ENCODE measurements around the gene HTR2B. TPM values are rescaled to one million over a fixed set of nuclear protein-coding genes. Genes with fewer than 3 reads are reported as not detected.

HTR2B gene
- total and polyA plus RNA-seq, 2 experiments from 2014 or later: 0.15 TPM; not detected in 1

DNA sequence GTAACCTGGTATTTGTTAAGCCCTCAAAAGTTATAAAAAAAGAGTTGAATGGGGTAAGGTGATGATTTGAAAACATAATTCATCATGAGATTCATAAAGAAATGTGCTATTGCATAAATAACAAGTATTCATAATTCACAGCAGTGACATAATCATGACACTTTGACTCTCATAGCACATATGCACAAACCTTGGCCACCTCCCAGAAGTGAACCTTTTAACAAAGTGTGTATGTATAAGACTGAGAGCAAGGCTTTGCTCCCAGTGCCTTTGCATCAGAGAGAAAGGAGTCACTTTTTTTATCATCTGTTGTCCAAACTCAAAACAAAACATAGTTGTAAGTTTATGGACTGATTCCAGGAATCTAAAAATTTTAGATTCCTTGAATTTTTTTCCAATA lies 15.0 kb upstream of the HTR2B start:
- Histone ChIP-seq H3K4me3 (no peak overlapping the region), H3K27me3 (replicated peaks; ENCODE audit: insufficient read depth) (no peaks in the 10 kb centered on the region), H3F3A (ENCODE audit: insufficient read depth) (no peaks in the 10 kb centered on the region), H3K9me3 (ENCODE audit: low read depth) (no peaks in the 10 kb centered on the region), H3K9ac (no peak overlapping the region), H3K9me2 (ENCODE audit: insufficient read depth) (no peaks in the 10 kb centered on the region), H3K79me2 (ENCODE audit: insufficient read depth) (peaks cover 52% of the 10 kb centered on the region), H4K20me1 (ENCODE audit: insufficient read depth) (no peaks in the 10 kb centered on the region), H3K36me3 (ENCODE audit: low read depth) (peaks cover 9% of the 10 kb centered on the region; the same call in 1 of the 2 replicates), H3K4me2 (ENCODE audit: unreplicated experiment) (no peak overlapping the region), H3K27ac (no peak overlapping the region), H2AFZ (no peak overlapping the region), H3K4me1 (ENCODE audit: insufficient read depth) (peaks cover 8% of the 10 kb centered on the region; the same call in 1 of the 2 replicates)
- in situ Hi-C loops (cut with MboI): no loop called here
- DNase-seq: no peak
- TF ChIP-seq EZH2 (IDR thresholded peaks at IDR 0.05; ENCODE audit: insufficient read depth, poor library complexity, severe bottlenecking) (no peak), EZH2phosphoT487 (IDR thresholded peaks at IDR 0.05; ENCODE audit: insufficient read depth, low read depth) (no peak)

DNA sequence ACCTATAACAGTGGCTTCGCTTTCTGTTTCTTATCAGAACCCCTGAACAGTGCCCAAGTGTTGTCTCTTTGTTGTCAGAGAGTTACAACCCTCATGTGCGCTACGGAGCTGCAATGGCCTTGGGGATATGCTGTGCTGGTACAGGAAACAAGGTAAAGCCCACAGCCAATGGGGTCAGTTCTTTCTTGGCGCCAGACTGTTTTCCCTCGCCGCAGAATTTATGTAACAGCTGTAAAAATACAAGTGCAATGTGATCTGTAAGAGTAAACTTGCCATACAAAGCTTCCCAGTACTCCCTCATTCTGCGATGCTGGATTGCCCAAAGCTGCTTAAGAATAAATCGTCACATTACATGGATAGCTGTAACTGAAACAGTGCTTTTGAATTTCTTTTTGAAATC lies 13.9 kb upstream of the HTR2B start:
- 90 to 91% methylated on average over 8 of the region's 8 CpGs for WGBS, 2 experiments (ENCODE audit: low coverage in 1 of 2, low lambda C conversion rate in 2 of 2, missing lambda C conversion rate in 2 of 2)
- TF ChIP-seq EZH2 (IDR thresholded peaks at IDR 0.05; ENCODE audit: insufficient read depth, poor library complexity, severe bottlenecking) (no peak), EZH2phosphoT487 (IDR thresholded peaks at IDR 0.05; ENCODE audit: insufficient read depth, low read depth) (no peak)
- Histone ChIP-seq H3K9me2 (ENCODE audit: insufficient read depth) (no peaks in the 10 kb centered on the region), H3K36me3 (ENCODE audit: low read depth) (peaks cover 9% of the 10 kb centered on the region; the same call in 1 of the 2 replicates), H3F3A (ENCODE audit: insufficient read depth) (no peaks in the 10 kb centered on the region), H3K27me3 (replicated peaks; ENCODE audit: insufficient read depth) (no peaks in the 10 kb centered on the region), H3K27ac (no peak overlapping the region), H3K4me2 (ENCODE audit: unreplicated experiment) (no peak overlapping the region), H4K20me1 (ENCODE audit: insufficient read depth) (no peaks in the 10 kb centered on the region), H3K9me3 (ENCODE audit: low read depth) (no peaks in the 10 kb centered on the region), H3K4me1 (ENCODE audit: insufficient read depth) (peaks cover 13% of the 10 kb centered on the region; the same call in 1 of the 2 replicates), H3K79me2 (ENCODE audit: insufficient read depth) (peaks cover 63% of the 10 kb centered on the region), H2AFZ (no peak overlapping the region), H3K9ac (no peak overlapping the region), H3K4me3 (no peak overlapping the region)
- in situ Hi-C loops (cut with MboI): no loop called here
- DNase-seq: no peak

DNA sequence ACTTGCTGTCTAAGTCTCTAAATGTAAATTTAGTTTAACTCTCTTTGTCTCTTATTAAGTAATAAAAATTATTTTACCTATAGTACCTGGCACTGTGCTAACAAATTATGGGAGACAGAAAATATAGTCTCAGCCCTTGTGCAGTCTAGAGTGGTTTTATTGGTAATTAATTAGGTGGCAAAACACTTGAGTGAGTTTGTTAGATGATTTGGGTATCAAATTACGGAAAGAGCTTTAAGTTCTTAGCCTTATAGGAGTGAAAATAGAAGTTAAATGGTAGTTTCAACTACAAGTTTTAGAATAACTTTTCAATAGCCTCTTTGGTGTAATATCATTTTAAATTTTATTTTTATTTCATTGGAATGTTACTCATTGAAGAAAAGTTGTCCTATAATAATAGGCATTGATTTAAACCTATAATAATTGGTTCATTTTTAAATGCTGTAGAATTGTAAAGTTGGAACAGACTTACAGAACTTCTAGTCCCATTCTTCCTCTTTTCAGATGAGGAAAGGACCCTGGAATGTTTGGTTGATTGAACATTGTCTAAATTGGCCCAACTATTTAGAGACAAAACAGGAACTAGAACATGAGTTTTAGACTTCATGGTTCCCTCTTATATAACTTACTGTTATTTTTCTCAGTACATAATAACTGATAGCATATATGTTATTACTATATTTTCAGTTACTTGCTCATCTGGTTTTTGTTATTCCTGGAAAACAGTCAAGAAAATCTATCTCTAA lies 10.2 kb upstream of the HTR2B start:
- TF ChIP-seq EZH2 (IDR thresholded peaks at IDR 0.05; ENCODE audit: insufficient read depth, poor library complexity, severe bottlenecking): no peak
- TF ChIP-seq EZH2phosphoT487 (IDR thresholded peaks at IDR 0.05; ENCODE audit: insufficient read depth, low read depth): no peak
- Histone ChIP-seq H3K4me1 (ENCODE audit: insufficient read depth) (peaks cover 38% of the 10 kb centered on the region), H3K27ac (no peak overlapping the region)

DNA sequence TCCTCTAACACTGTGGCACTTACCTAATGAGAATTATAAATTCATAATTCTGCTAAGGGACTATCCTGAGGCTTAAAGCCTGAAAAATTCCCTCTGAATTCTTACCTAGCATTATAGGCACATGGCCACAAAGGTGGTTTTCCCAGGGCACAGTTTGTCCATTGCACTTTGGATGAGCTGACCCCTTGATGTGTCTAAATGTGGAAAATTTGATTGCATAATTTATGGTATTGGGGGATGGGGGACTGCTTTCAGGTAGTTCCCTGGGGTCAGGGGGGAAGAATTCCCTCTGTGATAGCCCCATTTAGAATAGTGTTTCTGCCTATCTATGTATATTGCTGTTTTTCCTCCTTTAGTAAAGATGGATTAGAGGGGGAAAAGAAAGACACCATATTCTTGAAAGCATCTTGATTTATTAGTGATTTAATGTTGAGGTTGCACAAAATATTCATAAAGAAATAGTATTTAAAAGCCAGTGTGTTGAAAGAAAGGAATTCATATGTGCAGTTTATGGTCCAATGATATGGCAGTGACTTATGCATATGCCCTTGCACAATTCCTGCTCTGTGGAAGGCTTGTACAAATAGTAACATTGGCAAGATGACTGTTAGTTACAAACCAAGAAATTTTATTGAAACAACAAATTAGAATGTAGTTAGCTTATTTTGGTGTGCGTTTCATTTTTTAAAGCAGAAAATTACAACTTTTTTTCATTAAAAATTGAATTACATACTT lies 8.7 kb upstream of the HTR2B start:
- no peaks in the 10 kb centered on the region for H4K20me1 ChIP-seq (ENCODE audit: insufficient read depth)
- in situ Hi-C loops (cut with MboI): no loop called here

More for the DNA sequence above, 10.2 kb upstream of the HTR2B start:
- H3K9ac ChIP-seq: no peak overlapping the region
- H3K4me2 ChIP-seq (ENCODE audit: unreplicated experiment): no peak overlapping the region
- H3K79me2 ChIP-seq (ENCODE audit: insufficient read depth): peaks cover 78% of the 10 kb centered on the region
- no peak overlapping the region for H3K4me3 ChIP-seq
- in situ Hi-C loops (cut with MboI): no loop called here
- H2AFZ ChIP-seq: no peak overlapping the region
- no peaks in the 10 kb centered on the region for H4K20me1 ChIP-seq (ENCODE audit: insufficient read depth)
- peaks cover 9% of the 10 kb centered on the region for H3F3A ChIP-seq (ENCODE audit: insufficient read depth)
- H3K27me3 ChIP-seq (replicated peaks; ENCODE audit: insufficient read depth): no peaks in the 10 kb centered on the region
- H3K36me3 ChIP-seq (ENCODE audit: low read depth): peaks cover 9% of the 10 kb centered on the region; the same call in 1 of the 2 replicates
- no peaks in the 10 kb centered on the region for H3K9me3 ChIP-seq (ENCODE audit: low read depth)
- 96 to 100% methylated on average over 1 of the region's 1 CpG for WGBS, 2 experiments (ENCODE audit: low coverage in 1 of 2, low lambda C conversion rate in 2 of 2, missing lambda C conversion rate in 2 of 2)
- H3K9me2 ChIP-seq (ENCODE audit: insufficient read depth): no peaks in the 10 kb centered on the region
- no peak for DNase-seq

More for the DNA sequence above, 8.7 kb upstream of the HTR2B start:
- no peak overlapping the region for H3K27ac ChIP-seq
- no peaks in the 10 kb centered on the region for H3K27me3 ChIP-seq (replicated peaks; ENCODE audit: insufficient read depth)
- no peak overlapping the region for H2AFZ ChIP-seq
- DNase-seq: peak; percentile 56
- peaks cover 17% of the 10 kb centered on the region for H3F3A ChIP-seq (ENCODE audit: insufficient read depth)
- H3K79me2 ChIP-seq (ENCODE audit: insufficient read depth): peaks cover 77% of the 10 kb centered on the region
- 0 out of 2 replicates have a peak, but pooled peaks cover 4% of the 10 kb centered on the region for H3K36me3 ChIP-seq (ENCODE audit: low read depth)
- H3K4me1 ChIP-seq (ENCODE audit: insufficient read depth): peaks cover 34% of the 10 kb centered on the region
- no peak overlapping the region for H3K9ac ChIP-seq
- H3K9me2 ChIP-seq (ENCODE audit: insufficient read depth): no peaks in the 10 kb centered on the region
- no peaks in the 10 kb centered on the region for H3K9me3 ChIP-seq (ENCODE audit: low read depth)
- H3K4me3 ChIP-seq: no peak overlapping the region
- H3K4me2 ChIP-seq (ENCODE audit: unreplicated experiment): no peak overlapping the region
- TF ChIP-seq EZH2 (IDR thresholded peaks at IDR 0.05; ENCODE audit: insufficient read depth, poor library complexity, severe bottlenecking) (no peak), EZH2phosphoT487 (IDR thresholded peaks at IDR 0.05; ENCODE audit: insufficient read depth, low read depth) (no peak)
- WGBS, 2 experiments (ENCODE audit: low coverage in 1 of 2, low lambda C conversion rate in 2 of 2, missing lambda C conversion rate in 2 of 2): 96 to 100% methylated on average over 1 of the region's 1 CpG

Measured in GM23248 (cell line).